Stimulated activated CD4-positive, alpha-beta T cell treated with anti-CD3 and anti-CD28 coated beads, Interleukin-1b, Interleukin-23, amount 100 ng/mL, for 24 hours (primary cell): ENCODE data around the gene TANGO2.

ENCODE experiments used
- DNase-seq, 4 experiments: peaks; one replicate each; pipeline ENCODE4 v3.0.0-alpha.2; 2020; ENCODE audit warnings: low read depth in 4 of 4, low spot score in 1 of 4

Gene TANGO2

GRCh38 chr22:19994851-19995610 lies 25.9 kb upstream of the TANGO2 start:
- no peak for DNase-seq

GRCh38 chr22:19995611-19996339 lies 25.1 kb upstream of the TANGO2 start:
- DNase-seq = no peak

DNA sequence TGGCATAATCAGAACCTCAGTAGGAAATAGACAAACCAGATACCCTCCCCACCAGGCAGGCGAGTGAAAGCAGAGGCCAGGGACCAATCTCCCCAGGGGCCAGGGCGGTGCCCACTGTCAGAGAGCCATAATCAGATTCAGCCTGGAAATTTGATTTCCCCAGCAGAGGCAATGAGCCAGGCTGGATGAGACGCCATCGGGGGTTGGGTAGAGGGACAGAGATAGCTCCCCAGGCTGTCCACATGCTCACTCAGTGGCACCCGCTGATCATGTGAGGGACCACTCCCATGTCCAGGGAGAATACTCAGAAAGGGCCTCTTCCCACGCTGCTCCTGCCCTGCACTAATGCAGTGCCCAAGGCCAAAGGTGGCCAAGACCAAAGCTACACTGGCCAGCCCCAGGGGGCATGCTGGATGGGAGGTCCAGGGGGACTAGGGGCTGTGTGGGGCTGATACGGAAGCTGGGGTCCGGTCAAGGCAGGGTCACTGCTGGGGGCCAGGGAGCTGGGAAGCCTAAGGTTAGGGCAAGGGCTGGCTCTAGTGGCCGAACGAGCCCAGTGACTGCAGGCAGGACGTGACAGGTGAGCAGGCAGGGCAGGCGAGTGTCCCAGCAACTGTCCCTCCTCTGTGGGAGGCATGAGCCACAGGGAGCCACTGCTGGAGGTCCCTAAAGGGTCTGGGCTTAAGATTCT lies 24.1 kb upstream of the TANGO2 start:
- no peak for DNase-seq

GRCh38 chr22:19997561-19998231 lies 23.2 kb upstream of the TANGO2 start:
- no peak for DNase-seq

GRCh38 chr22:19998232-19998951 lies 22.5 kb upstream of the TANGO2 start:
- no peak for DNase-seq

- DNase-seq = no peak
Observed at GRCh38 chr22:19998991-19999820, 21.7 kb upstream of the TANGO2 start.

DNA sequence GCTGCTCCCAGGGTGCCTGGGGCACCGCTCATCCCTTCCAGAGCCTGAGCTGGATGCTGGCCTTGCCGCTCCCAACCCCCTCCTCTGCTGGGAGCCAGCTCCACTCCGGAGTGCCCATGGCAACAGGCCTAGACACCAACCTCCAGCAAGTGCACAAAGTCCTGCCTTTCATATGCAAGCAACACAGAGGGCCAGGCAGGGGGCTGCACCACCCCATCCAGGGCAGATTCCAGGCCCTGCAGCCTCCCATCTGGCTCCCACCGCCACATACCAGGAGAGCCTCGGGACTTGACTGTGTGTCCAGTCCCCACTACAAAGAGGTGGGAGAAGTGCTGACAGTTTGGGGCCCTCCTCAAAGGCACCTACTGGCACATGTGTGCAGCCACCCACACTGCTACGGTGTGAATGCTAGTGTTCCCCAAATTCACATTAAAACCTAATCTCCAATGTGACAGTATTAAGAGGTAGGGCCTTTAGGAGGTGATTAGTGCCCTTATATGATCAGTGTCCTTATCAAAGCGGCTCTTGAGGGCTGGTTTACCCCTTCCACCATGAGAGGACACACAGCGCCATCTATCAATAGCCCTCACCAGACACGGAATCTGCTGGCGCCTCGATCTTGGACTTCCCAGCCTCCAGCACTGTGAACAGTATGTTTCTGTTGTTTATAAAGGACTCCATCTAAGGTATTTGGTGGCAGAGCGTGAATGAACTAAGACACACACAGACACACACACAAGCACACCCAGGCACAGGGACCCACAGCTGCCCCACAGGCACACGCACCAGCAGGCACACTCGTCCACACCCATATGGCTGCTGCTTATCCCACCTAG lies 20.4 kb upstream of the TANGO2 start:
- DNase-seq = no peak

GRCh38 chr22:20001082-20001638 lies 19.8 kb upstream of the TANGO2 start:
- DNase-seq = no peak

DNA sequence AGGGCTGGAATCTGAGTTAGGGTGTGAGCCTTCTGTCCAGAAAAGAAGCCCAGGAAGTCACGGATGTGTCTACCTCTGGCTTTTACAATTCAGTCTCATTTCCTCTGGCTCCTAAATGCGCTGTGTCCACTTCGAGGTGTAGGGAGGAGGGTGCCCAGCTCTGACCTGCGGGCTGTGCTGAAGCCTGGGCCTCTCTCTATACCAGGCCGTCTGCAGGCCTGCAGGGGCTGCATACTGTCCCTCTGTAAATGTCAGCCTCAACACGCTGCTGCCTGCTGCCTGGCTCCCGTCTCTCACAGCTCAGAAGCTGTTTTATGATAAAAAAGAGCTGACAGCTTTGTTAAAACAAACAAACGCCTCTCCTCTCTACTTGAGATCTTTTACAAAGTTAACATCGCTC lies 18.8 kb upstream of the TANGO2 start:
- no peak for DNase-seq

DNA sequence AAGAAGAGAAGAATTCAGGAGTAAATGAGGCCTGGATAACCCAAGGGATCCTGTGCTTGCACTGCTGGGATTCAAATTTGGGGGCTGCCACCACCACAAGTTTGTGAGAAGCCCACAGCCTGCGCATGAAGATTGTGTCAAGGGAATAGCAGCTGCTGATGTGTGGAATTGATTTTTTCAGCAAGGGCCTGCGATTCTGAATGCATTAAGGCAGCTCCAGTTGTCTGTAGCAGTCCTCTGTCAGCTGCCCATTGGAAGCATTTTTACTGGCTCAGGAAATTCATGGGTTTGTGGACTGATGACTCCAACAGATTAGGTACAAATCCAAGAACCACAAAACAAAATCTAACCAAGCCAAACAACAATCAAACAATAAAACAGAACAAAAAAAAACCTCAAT lies 18.3 kb upstream of the TANGO2 start:
- DNase-seq = no peak

DNA sequence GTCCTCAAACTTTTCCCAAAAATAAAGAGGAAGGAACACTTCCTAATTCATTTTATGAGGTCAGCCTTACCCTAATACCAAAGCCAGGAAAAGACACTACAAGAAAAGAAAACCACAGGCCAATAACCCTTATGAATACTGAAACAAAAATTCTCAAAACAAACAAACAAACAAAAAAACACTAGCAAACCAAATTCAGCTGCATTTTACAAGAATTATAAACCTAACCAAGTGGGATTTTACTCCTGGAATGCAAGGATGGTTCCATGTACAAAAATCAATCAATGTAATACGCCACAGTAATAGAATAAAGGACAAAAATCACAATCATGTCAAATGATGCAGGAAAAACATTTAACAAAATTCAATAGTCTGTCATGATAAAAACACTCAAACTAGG lies 17.6 kb upstream of the TANGO2 start:
- no peak for DNase-seq

DNA sequence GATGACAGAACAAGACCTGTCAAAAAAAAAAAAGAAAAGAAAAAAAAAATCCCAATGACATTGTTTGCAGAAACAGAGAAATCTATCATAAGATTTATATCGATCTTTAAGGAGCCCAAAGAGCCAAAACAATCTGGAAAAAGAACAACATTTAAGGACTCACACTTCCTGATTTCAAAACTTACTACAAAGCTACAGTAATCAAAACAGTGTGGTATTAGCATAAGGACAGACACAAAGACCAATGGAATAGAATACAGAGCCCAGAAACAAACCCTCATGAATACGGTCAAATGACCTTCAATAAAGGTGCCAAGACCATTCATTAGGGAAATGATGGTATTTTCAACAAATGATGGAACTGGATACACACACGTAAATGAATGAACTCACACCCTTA lies 16.4 kb upstream of the TANGO2 start:
- no peak for DNase-seq

DNA sequence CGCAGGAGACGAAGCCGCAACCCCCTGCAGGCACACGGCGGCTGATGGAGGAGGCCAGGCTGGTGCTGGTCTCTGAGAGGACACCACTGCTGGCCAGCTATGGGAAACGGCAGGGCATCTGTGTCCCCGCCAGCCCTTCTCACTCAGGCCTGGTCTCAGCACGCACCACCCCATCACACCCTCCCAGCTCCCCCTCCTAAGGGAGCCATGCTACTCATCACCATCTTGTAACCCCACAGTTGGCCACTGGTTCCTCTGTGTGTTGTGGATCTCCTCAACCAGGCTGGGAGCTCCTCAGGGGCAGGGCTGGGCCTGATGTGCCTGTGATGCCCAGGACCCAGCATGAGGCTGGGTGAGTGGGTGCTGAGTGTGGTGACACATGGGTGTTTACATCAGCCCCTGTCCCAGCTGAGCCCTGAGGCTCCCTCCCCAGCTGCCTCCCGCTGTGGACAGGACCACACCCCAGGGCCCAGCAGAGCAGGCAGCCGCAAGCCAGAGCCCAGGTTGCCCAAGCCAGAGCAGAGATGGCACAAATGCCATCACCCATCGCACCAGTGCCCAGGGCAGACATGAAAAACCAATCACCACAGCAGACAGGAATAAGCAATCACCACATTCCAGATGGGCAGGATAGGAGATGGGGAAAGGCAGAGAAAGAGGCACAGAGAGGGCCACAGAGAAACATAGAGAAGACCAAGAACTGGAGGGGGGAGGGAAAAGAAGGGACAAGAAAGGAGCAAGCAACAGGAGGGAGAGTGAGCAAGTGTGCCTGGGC lies 12.5 kb upstream of the TANGO2 start:
- no peak for DNase-seq

GRCh38 chr22:20009018-20009491 lies 11.9 kb upstream of the TANGO2 start:
- DNase-seq = no peak

GRCh38 chr22:20009582-20010306 lies 11.2 kb upstream of the TANGO2 start:
- no peak for DNase-seq

DNA sequence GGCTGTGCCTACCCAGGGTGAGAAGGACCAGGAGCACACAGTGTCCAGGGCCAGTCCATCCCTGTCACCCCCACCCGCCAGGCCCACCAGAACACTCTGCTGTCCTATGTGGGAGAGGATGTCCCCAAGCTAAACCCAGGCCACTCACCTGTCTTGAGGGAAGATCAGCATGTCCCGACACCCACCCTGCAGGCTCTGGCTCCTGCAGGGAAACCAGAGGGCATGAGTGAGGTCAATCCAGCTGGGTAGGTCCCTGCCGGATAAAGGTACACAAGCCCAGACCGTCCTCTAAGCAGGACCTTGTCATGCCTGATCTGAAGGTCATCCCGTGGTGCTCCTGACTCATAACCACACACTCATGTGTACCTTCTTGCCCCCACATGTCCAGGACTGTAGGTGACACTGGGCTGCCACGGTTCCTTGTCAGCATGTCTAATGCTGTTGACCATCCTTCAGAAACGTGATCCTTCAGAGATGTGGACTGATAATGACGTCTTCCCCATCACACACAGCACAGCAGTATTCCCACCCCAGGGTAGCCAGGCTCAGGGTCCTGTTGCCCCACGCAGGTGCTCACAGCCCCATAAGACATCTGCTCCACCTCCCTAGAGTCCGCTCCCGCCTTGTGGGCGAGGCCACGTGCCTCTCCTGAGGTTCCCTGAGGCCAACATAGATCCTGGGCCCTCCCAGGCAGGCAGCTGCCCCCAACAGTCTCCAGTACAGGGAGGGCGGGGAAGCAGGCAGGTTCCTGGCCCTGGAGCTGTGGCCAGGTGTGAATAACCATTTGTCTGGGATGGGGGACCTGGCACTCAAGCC lies 10.4 kb upstream of the TANGO2 start:
- DNase-seq = no peak
